GM21619 (cell line): ENCODE results near the gene DNAAF3.
"Not testable (repeated sequence)": the region's sequence is repeated elsewhere in the genome, so short reads cannot be mapped to it uniquely, and the experiment has no call there.

ENCODE experiments used
- ATAC-seq: cut with Tn5 transposase; IDR thresholded peaks from one replicate; pipeline ENCODE4 v1.9.1; 2021; ENCODE audit not compliant: unreplicated experiment

DNAAF3 gene

DNA sequence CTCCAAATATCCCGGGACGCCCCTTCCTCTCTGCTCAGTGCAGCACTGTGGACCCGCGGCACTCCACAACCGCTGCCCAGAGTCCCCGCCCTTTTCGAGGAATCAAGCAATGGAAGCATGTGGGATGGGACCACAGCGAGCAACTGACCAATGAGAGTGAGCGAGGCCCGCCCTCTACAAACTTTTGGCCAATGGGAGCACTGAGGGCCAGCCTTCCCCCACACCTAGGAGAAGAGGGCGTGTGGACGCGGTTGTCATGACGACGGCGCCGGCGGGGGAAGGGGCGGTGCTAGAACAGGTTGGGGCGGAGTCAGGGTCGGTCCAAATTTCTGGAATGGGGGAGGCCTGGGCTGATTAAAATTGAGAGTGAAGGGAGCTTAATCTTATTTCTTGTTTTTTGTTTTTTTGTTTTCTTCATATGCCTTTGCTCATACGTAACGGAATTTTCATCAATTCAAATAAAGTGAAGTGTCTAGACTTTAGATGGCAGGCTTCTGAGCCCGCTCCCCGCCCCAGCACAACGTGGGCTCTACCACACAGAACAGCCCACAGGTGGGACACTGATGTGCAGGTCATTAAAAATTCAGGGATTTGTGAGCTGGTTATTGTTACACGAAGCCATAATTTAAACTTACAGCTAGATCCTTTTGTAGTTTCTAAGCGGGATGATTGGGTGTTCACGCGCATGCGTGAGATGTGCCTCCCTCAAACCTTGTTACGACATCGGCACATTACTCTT, at the start of gene DNAAF3:
Gene DNAAF3 (minus strand): TSS at position 84 of the 739 bp plus-strand sequence. CDS start 200 bp downstream, outside the sequence.
- ATAC-seq, result peak; percentile 94

GRCh38 chr19:55213547-55213946, 47.1 kb upstream of the DNAAF3 start:
- no peak for ATAC-seq

GRCh38 chr19:55212447-55212846, 46.0 kb upstream of the DNAAF3 start:
- no peak for ATAC-seq

- no peak for ATAC-seq
These were observed 43.5 kb upstream of the DNAAF3 start for GRCh38 chr19:55209693-55210472.

GRCh38 chr19:55208880-55209692, 42.7 kb upstream of the DNAAF3 start, which contains the start of gene PTPRH:
Gene PTPRH, minus strand, starts transcription at chr19:55209501. Its CDS starts 68 bp downstream, at chr19:55209433.
- no peak for ATAC-seq

DNA sequence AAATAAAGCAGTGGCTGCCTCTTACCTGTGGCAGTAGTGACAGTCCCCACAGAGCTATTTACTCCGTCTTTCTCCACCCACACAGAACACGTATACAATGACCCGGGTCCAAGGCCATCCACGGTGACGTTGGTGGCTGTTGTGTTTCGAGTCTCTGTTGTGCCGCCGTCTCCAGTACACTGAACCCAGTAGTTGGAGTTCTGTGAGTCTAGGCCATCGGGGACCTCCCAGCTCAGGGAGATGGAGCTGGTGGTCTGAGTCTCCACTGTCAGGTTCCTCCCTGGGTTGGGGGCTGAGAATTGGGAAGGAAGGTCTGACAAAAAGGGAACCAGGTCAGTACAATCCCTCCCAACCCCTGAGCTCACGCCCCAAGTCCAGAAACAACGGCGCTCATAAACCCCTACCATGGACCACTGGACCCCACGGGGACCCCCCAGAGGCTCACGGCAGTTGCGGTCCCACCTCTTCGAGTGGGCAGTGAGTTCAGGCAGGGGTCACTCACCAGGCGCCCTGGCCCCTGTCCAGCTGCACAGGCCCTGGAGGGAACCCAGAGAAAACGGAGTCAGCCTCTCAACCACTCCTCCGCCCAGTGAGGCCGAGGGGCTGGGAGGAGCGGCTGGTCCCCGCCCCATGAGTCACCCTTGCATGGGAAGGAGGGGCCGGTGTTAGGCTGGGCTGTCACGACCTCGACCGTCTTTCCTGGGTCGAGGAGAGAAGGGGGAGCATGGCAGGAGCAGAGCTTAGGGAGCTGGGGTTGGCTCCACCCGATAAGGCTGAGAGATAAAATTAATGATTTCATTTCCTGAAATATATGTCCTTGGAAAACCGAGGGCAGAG, 40.5 kb upstream of the DNAAF3 start:
- no peak for ATAC-seq

GRCh38 chr19:55202199-55202598, 35.8 kb upstream of the DNAAF3 start:
- not testable (repeated sequence) for ATAC-seq

DNA sequence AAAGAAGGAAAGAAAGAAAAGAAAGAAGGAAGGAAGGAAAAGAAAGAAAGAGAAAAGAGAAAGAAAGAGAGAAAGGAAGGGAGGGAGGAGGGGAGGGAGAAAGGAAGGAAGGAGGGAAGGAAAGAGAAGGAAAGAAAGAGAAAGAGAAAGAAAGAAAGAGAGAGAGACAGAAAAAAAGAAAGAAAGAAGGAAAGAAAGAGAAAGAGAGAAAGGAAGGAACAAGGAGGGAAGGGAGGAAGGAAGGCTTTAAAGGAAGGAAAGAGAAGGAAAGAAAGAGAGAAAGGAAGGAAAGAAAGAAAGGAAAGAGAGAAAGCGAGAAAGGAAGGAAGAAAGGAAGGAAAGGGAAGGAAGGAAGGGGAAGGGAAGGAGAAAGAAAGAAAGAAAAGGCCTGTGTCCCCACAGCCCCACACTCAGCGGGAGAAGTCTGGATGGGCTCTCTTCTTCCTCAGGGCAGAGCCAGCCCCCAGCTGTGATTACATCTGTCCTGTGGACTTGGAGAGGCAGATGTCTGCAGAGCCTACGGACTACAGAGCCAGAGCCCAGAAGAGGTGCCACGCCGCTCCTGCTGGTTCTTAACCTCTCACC, 33.3 kb upstream of the DNAAF3 start:
- no peak for ATAC-seq

DNA sequence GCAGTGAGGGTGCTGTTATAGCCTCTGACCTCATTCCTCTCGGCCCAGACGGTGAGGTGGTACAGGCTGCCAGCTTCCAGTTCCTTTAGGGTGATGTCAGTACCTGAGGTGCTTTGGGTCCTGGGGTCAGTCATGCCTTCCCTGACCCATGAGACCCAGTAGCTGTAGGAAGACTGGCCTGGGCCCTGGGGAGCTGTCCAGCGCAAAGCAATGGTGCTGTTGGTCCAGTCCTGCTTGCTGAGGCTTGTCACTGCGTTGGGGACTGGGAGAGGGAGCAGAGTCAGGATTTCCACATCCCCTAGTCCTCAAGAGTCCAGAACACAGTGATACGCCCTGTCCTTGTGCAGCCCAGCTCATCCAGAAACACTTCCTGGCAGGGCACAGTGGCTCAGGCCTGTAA, 32.2 kb upstream of the DNAAF3 start:
- no peak for ATAC-seq

GRCh38 chr19:55197528-55197927, 31.1 kb upstream of the DNAAF3 start:
- ATAC-seq, result no peak

DNA sequence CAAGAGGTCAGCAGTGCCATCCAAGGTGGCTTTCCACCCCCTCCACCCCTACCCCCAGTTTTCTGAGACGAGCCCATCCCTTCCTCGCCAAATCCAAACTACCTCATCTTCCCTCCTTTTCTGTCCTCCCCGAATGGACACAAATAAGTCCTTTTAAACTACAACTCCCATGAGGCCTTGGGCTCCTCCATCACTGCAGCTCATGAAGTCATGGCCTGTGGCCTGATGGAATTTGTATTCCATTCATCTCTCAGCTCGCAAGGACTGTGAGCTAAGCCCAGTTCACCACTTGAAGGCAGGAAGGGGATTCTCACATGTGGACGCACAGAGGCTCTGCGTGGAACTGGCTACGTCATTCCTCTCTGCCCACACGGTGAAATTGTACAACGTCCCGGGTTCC, 30.4 kb upstream of the DNAAF3 start:
- no peak for ATAC-seq

- no peak for ATAC-seq
These were observed 27.1 kb upstream of the DNAAF3 start for GRCh38 chr19:55193481-55193880.

DNA sequence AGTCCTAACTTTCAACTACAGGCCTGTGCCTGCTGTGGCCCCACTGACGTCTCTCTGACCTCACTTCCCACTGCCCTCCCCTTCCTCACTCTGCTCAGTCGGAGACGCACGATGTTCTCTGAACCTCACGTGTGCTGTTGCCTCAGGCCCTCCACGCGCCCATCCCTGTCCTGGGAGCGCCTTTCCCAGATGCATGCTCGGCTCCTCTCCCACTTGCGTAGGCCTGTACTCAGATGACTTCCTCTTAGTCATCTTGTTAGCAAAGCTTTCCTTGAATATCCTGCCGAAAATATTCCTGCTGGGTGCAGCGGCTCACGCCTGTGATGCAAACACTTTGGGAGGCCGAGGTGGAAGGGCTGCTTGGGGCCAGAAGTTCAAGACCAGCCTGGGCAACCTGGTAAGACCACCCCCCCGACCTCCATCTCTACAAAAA, 23.0 kb upstream of the DNAAF3 start:
- no peak for ATAC-seq

- ATAC-seq, result no peak
These were observed 22.2 kb upstream of the DNAAF3 start for GRCh38 chr19:55188625-55189024.

- no peak for ATAC-seq
These were observed 19.7 kb upstream of the DNAAF3 start for GRCh38 chr19:55186080-55186479.

GRCh38 chr19:55181740-55182139, 15.3 kb upstream of the DNAAF3 start:
- ATAC-seq, result no peak

- peak; percentile 12 for ATAC-seq
These were observed 13.4 kb upstream of the DNAAF3 start, which contains the start of gene SYT5 for GRCh38 chr19:55179606-55180484. Gene SYT5, minus strand, starts transcription at chr19:55180289. Its CDS starts 1,248 bp downstream, at chr19:55179041.

DNA sequence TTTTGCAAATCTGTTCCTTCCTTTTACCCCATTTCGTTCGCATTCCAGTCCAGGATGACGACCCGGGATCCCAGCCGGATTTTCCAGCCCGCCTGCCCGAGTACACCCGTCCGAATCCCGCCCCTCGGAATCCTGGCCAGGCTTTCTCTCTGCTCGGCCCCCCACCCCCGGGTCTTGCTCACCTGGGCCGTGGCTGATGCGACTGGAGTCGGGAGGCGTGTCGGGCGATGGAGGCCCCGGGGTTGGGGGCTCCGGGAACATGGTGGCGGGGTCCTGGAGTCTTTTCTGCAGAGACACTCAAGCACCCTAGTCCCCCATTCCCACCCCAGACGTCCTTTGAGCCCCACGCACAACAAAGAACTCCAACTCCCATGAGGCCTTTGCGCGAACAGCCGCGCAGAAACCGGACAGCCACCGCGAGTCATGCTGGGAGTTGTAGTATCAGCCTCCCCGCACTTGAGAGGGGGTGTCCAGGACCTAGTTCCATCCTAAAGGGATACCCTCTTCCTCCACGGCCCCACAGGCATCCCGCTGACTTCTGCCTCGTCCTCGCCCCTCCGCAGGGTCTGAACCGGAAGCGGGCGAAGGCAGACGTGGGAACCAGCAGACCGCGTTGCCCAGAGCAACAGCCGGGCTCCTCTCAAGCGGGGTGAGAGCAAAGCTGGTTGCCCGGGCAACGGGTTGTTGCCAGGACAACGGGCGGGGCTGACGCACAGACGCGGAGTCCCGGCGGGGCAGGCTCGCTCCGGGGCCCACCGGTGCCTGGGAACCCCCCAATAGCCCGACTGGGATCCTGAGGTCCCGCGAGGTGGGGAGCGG, 12.6 kb upstream of the DNAAF3 start:
- peak; percentile 69 for ATAC-seq
